Calu3 (cell line): Measurements from ENCODE around the gene SLAMF1. TPM values are rescaled to one million over a fixed set of nuclear protein-coding genes. Genes with fewer than 3 reads are reported as not detected.

Source experiments
- BruUV-seq: library from RNA; stranded (reverse); fragments of 400-500 nt; replicated peaks from 2 replicates; lab custom pipeline; 2021; lab: Mats Ljungman, UMichigan
- CTCF ChIA-PET: fragments of 300-600 bp; sonication (Branson Sonifier 250); formaldehyde crosslinking; loops from one replicate; lab custom pipeline; 2022; ENCODE audit warnings: antibody characterized with exemption; lab: Charles Lee
- DNase-seq: peaks from one replicate; pipeline ENCODE4 v3.0.0; 2022
- H3K27ac Mint-ChIP-seq: one replicate; pipeline ENCODE4 v1.8.0; 2022; ENCODE audit warnings: mixed read lengths; ENCODE audit not compliant: unreplicated experiment
- H3K27me3 Mint-ChIP-seq: one replicate; pipeline ENCODE4 v1.8.0; 2022; ENCODE audit warnings: mixed read lengths; ENCODE audit not compliant: unreplicated experiment
- H3K36me3 Mint-ChIP-seq: one replicate; pipeline ENCODE4 v1.8.0; 2022; ENCODE audit warnings: mild to moderate bottlenecking, moderate library complexity, mixed read lengths; ENCODE audit not compliant: insufficient read depth, unreplicated experiment
- H3K4me1 Mint-ChIP-seq: one replicate; pipeline ENCODE4 v1.8.0; 2022; ENCODE audit warnings: mild to moderate bottlenecking, low read depth, mixed read lengths; ENCODE audit not compliant: unreplicated experiment
- H3K4me3 Mint-ChIP-seq: one replicate; pipeline ENCODE4 v1.8.0; 2022; ENCODE audit warnings: mild to moderate bottlenecking, low read depth, moderate library complexity, mixed read lengths; ENCODE audit not compliant: unreplicated experiment
- H3K9me3 Mint-ChIP-seq: one replicate; pipeline ENCODE4 v1.8.0; 2022; ENCODE audit warnings: low read depth, mixed read lengths; ENCODE audit not compliant: unreplicated experiment
- intact Hi-C: fragments of 100-400 bp; cut with micrococcal nuclease; formaldehyde crosslinking; loops from one replicate; pipeline ENCODE4 v1.10.0; 2022; ENCODE audit not compliant: unreplicated experiment
- total RNA-seq: library from RNA; stranded (reverse); gene quantifications from 2 replicates; pipeline ENCODE4 v1.2.3, GENCODE V29; 2022
- TF ChIP-seq, protein P1 (sequence below): fragments of 200-600 bp; IDR thresholded peaks from one replicate; pipeline ENCODE4 v1.8.0; 2022; ENCODE audit warnings: antibody characterized with exemption; ENCODE audit not compliant: unreplicated experiment

The SLAMF1 gene
- total RNA-seq, 1 experiment from 2014 or later = not detected

DNA sequence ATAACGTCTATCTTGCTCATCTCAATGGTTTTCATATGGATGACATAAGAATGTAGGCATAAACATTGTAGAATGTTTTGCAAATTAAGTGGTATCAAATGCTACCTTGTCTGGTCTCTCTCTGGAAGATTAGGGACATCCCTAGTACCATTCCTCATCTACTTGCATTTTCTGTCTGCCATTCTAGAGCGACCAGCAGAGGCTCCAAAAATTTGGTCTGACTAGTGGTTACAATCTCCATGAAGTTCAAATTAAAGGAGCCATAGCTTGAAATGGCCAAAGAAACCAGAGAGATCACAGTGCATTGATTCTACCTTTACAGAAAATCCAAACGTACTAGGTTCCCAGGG, 68.7 kb downstream of the SLAMF1 start:
- intact Hi-C loops = no loop called here
- no peak overlapping the region for H3K27ac Mint-ChIP-seq
- no TSS peak for BruUV-seq
- H3K36me3 Mint-ChIP-seq = no peaks in the 10 kb centered on the region
- no peak for DNase-seq
- CTCF ChIA-PET = interaction anchor here (0.6 kb wide), 1 partner anchor 134 kb away, joined by 3 read pairs; no protein-coding TSS in a partner anchor
- no peaks in the 10 kb centered on the region for H3K4me1 Mint-ChIP-seq
- no peaks in the 10 kb centered on the region for H3K9me3 Mint-ChIP-seq
- TF ChIP-seq, protein P1, sequence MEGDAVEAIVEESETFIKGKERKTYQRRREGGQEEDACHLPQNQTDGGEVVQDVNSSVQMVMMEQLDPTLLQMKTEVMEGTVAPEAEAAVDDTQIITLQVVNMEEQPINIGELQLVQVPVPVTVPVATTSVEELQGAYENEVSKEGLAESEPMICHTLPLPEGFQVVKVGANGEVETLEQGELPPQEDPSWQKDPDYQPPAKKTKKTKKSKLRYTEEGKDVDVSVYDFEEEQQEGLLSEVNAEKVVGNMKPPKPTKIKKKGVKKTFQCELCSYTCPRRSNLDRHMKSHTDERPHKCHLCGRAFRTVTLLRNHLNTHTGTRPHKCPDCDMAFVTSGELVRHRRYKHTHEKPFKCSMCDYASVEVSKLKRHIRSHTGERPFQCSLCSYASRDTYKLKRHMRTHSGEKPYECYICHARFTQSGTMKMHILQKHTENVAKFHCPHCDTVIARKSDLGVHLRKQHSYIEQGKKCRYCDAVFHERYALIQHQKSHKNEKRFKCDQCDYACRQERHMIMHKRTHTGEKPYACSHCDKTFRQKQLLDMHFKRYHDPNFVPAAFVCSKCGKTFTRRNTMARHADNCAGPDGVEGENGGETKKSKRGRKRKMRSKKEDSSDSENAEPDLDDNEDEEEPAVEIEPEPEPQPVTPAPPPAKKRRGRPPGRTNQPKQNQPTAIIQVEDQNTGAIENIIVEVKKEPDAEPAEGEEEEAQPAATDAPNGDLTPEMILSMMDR = no peak
- no peak overlapping the region for H3K4me3 Mint-ChIP-seq
- H3K27me3 Mint-ChIP-seq = peaks cover 37% of the 10 kb centered on the region

DNA sequence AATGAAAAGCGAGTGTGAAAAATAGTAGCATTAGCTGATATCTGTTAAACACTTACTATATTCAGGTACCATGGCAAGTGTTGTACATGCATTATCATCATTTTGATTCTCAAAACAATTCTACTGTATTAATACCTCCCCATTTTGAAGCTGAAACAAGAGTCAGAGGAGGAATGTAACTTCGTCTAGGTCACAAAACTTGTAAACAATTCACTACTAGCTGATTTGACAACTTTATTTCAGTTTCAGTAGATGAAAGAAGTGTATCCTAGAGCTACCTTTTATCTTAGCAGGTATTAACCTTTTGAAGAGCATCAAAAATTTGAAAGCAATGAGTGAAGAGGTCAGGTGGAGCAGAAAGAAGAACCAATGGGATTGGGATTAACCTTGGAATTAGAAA, 69.2 kb downstream of the SLAMF1 start:
- no TSS peak for BruUV-seq
- Mint-ChIP-seq H3K4me1 (no peaks in the 10 kb centered on the region), H3K27ac (no peak overlapping the region), H3K9me3 (no peaks in the 10 kb centered on the region), H3K27me3 (peaks cover 42% of the 10 kb centered on the region), H3K4me3 (no peak overlapping the region), H3K36me3 (no peaks in the 10 kb centered on the region)
- CTCF ChIA-PET = no interaction called here
- intact Hi-C loops = no loop called here
- TF ChIP-seq, protein P1 = no peak
- no peak for DNase-seq

DNA sequence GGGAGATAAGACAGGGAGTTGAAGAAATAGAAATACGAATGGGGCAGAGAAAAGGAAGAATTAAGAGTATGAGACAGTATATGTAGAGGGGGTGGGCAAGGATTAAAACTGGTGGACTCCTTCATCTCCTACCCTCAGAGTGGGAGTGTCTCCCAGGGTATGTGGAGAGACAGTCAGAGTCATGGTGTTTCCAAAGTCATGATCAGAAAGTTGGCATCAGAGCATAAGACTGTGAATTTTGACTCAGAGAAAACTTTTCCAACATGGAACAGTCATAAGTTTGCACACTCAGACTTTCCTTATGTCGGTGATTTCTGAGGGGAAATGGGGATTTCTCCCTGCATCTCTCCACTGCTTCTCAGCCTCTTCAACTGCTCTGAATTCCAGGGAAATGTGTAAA, 70.0 kb downstream of the SLAMF1 start:
- Mint-ChIP-seq H3K4me3 (no peak overlapping the region), H3K4me1 (no peaks in the 10 kb centered on the region), H3K27me3 (peaks cover 50% of the 10 kb centered on the region), H3K36me3 (no peaks in the 10 kb centered on the region), H3K9me3 (no peaks in the 10 kb centered on the region), H3K27ac (no peak overlapping the region)
- no peak for DNase-seq
- TF ChIP-seq, protein P1 = no peak
- CTCF ChIA-PET = no interaction called here
- no TSS peak for BruUV-seq
- intact Hi-C loops = no loop called here

DNA sequence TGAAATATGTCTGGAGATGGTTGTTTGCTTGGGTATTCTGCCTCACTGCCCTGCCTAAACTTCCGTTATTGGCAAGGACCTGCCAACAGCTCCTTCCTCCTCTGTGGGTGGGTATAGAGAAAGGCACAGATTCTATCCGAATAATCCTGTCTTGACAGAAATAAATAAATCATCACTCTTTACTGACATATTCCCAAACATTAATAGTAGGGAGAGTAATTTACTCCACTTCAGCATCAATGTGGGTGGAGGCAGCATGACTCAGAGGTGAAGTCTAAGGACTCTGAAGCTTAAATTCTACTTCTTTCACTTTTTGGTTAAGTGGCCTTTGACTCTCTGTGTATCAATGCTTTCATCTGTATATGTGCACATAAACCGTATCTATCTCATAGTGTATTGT, 70.5 kb downstream of the SLAMF1 start:
- TF ChIP-seq, protein P1 = no peak
- CTCF ChIA-PET = no interaction called here
- H3K4me3 Mint-ChIP-seq = no peak overlapping the region
- H3K4me1 Mint-ChIP-seq = no peaks in the 10 kb centered on the region
- peaks cover 55% of the 10 kb centered on the region for H3K27me3 Mint-ChIP-seq
- no TSS peak for BruUV-seq
- H3K9me3 Mint-ChIP-seq = no peaks in the 10 kb centered on the region
- no peak overlapping the region for H3K27ac Mint-ChIP-seq
- DNase-seq = no peak
- intact Hi-C loops = no loop called here
- H3K36me3 Mint-ChIP-seq = no peaks in the 10 kb centered on the region
